Activated CD8-positive, alpha-beta memory T cell treated with anti-CD3 and anti-CD28 coated beads, Interleukin-2, amount 10 ng/mL, durations not matched to agents 7 days and 5 days (primary cell): ENCODE measurements around the gene HAGHL. TPM values are rescaled to one million over a fixed set of nuclear protein-coding genes. Genes with fewer than 3 reads are reported as not detected.
"Not testable (repeated sequence)": the region's sequence is repeated elsewhere in the genome, so short reads cannot be mapped to it uniquely, and the experiment has no call there.

Source experiments
- ATAC-seq: fragments of 150-1000 bp; cut with Tn5 transposase; one replicate; pipeline ENCODE4 v1.10.0; 2021; ENCODE audit warnings: moderate library complexity
- CTCF ChIA-PET: fragments of 350-600 bp; sonication (Branson Sonifier 250); formaldehyde crosslinking; loops from one replicate; lab custom pipeline; 2021; ENCODE audit warnings: antibody characterized with exemption; lab: Charles Lee
- DNase-seq: peaks from one replicate; pipeline ENCODE4 v3.0.0-alpha.2; 2020
- H3K27ac Mint-ChIP-seq: one replicate; pipeline ENCODE4 v1.8.0; 2021; ENCODE audit warnings: mild to moderate bottlenecking, mixed read lengths
- H3K27me3 Mint-ChIP-seq: one replicate; pipeline ENCODE4 v1.8.0; 2021; ENCODE audit warnings: mixed read lengths
- H3K36me3 Mint-ChIP-seq: one replicate; pipeline ENCODE4 v1.8.0; 2021; ENCODE audit warnings: mild to moderate bottlenecking, mixed read lengths
- H3K4me1 Mint-ChIP-seq: one replicate; pipeline ENCODE4 v1.8.0; 2021; ENCODE audit warnings: mixed read lengths
- H3K4me3 Mint-ChIP-seq: one replicate; pipeline ENCODE4 v1.8.0; 2021; ENCODE audit warnings: mild to moderate bottlenecking, moderate library complexity, mixed read lengths
- H3K9me3 Mint-ChIP-seq: one replicate; pipeline ENCODE4 v1.8.0; 2022; ENCODE audit warnings: low read depth, mixed read lengths
- total RNA-seq, 2 experiments: library from RNA; stranded (reverse); gene quantifications; one replicate each; pipeline ENCODE4 v1.2.3, GENCODE V29; 2021

Gene HAGHL
- total RNA-seq, 2 experiments from 2014 or later = 13.0 to 14.3 TPM

DNA sequence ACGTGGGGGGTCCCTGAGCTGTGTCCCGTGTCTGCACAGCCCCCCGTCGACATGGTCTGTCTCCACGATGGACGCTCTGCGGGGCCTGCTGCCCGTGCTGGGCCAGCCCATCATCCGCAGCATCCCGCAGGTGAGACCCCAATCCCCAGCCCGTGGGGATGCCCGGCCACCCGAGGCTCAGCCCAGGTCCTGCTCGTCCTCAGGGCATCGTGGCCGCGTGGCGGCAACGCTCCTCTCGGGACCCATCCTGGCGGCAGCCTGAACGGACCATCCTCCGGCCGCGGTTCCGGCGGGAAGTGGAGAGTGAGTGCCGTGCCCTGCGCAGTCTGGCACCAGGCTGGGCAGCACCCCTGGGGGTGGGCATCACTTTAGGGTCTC, 38.6 kb downstream of the HAGHL start:
- H3K4me3 Mint-ChIP-seq = no peak overlapping the region
- no peak for ATAC-seq
- no peaks in the 10 kb centered on the region for H3K36me3 Mint-ChIP-seq
- no peaks in the 10 kb centered on the region for H3K27me3 Mint-ChIP-seq
- H3K4me1 Mint-ChIP-seq = no peaks in the 10 kb centered on the region
- no peak overlapping the region for H3K27ac Mint-ChIP-seq
- CTCF ChIA-PET = interaction anchor here (0.9 kb wide), 2 partner anchors 51 to 53 kb away, joined by 3 read pairs; partner anchors contain the start of gene METRN
- no peaks in the 10 kb centered on the region for H3K9me3 Mint-ChIP-seq
- no peak for DNase-seq

GRCh38 chr16:766008-766819, 39.3 kb downstream of the HAGHL start:
- CTCF ChIA-PET = interaction anchor here (0.9 kb wide), 2 partner anchors 51 to 54 kb away, joined by 3 read pairs; partner anchors contain the start of gene METRN
- H3K9me3 Mint-ChIP-seq = no peaks in the 10 kb centered on the region
- ATAC-seq (no peak), DNase-seq (no peak)
- H3K27me3 Mint-ChIP-seq = no peaks in the 10 kb centered on the region
- no peak overlapping the region for H3K4me3 Mint-ChIP-seq
- H3K36me3 Mint-ChIP-seq = no peaks in the 10 kb centered on the region
- H3K4me1 Mint-ChIP-seq = no peaks in the 10 kb centered on the region
- H3K27ac Mint-ChIP-seq = no peak overlapping the region

DNA sequence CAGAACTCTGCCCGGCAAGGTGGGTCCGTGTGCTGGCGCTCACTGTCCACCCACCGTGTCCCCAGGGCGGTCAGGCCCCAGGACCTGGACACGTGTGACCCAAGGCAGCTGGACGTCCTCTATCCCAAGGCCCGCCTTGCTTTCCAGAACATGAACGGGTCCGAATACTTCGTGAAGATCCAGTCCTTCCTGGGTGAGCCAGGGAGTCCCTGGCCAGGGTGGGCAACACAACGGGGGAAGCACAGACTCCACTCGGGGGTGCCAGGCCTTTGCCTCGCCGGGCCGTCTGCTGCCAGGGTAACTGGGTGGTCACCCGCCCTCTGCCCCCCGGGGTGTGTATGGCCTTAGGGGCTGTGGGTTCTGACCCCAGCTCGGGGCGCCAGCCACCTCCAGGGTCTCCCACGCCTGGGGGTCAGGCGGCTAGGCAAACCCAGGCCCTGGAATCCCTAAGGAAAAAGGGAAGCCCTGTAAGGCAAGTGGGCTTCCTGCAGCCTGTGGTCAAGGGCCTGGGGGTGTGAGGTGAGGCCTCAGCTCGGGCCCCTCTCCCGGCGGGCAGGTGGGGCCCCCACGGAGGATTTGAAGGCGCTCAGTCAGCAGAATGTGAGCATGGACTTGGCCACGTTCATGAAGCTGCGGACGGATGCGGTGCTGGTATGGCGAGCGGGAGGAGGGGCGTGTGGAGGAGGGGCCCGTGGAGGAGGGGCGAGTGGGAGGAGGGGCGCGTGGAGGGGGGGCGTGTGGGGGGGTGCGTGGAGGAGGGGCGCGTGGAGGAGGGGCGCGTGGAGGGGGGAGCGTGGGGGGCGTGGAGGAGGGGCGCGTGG, 40.1 kb downstream of the HAGHL start:
- no peak for DNase-seq
- no peaks in the 10 kb centered on the region for H3K27me3 Mint-ChIP-seq
- CTCF ChIA-PET = no interaction called here
- no peak overlapping the region for H3K27ac Mint-ChIP-seq
- no peaks in the 10 kb centered on the region for H3K36me3 Mint-ChIP-seq
- ATAC-seq = no peak
- H3K4me3 Mint-ChIP-seq = no peak overlapping the region
- no peaks in the 10 kb centered on the region for H3K9me3 Mint-ChIP-seq
- no peaks in the 10 kb centered on the region for H3K4me1 Mint-ChIP-seq

DNA sequence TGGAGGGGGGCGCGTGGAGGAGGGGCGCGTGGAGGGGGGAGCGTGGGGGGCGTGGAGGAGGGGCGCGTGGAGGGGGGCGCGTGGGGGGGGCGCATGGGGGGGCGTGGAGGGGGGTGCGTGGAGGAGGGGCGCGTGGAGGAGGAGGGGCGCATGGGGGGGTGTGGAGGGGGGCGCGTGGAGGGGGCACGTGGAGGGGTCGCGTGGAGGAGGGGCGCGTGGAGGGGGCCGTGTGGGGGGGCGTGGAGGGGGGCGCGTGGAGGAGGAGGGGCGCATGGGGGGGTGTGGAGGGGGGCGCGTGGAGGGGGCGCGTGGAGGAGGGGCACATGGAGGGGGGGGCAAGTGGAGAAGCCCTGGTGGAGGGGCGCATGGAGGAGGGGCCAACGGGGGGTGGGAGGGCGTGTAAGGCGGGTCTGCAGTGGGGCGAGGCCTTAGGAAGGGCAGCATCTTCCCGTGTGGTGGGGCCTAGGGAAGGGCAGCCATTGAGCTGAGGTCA, 40.9 kb downstream of the HAGHL start:
- DNase-seq (no peak), ATAC-seq (no peak)
- Mint-ChIP-seq H3K36me3 (no peaks in the 10 kb centered on the region), H3K27me3 (no peaks in the 10 kb centered on the region), H3K4me1 (no peaks in the 10 kb centered on the region), H3K27ac (no peak overlapping the region), H3K9me3 (no peaks in the 10 kb centered on the region), H3K4me3 (no peak overlapping the region)
- CTCF ChIA-PET = no interaction called here

DNA sequence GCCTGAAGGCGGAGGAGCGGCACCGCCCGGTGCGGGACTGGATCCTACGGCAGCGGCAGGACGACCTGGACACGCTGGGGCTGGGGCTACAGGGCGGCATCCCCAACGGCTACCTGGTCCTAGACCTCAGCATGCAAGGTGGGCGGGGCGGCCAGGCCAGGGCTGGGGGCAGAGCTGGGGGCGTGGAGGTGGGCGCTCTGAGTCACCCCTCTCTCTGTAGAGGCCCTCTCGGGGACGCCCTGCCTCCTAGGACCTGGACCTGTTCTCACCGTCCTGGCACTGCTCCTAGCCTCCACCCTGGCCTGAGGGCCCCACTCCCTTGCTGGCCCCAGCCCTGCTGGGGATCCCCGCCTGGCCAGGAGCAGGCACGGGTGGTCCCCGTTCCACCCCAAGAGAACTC, 41.5 kb downstream of the HAGHL start:
- Mint-ChIP-seq H3K4me3 (no peak overlapping the region), H3K36me3 (no peaks in the 10 kb centered on the region), H3K27ac (no peak overlapping the region), H3K27me3 (no peaks in the 10 kb centered on the region), H3K4me1 (no peaks in the 10 kb centered on the region), H3K9me3 (no peaks in the 10 kb centered on the region)
- CTCF ChIA-PET = no interaction called here
- ATAC-seq (no peak), DNase-seq (no peak)

DNA sequence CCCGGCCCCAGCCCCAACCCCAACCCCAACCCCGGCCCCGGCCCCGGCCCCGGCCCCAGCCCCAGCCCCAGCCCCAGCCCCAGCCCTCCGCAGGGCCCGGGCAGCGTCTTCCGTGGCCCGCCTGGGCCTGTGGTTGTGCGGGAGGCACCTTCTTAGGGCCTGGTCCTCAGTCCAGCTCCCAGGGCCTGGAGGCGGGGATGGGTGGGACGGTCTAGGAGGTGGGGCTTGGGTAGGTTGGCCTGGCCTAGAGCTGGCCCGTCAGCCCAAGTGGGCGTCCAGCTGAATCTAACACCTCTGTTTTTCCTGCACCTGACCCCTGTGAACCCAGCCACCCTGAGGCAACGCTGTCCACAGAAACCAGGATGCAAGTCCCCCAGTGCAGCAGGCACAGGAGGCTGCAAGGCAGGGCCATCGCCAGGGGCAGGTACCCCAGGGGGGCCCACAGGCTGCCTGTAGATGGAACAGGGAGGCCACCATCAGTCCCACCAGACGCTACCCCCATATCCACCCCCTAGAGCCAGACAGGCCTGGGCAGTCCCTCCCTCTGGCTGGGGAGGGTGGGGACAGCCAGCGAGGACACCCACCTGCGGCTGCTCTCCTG, 42.4 kb downstream of the HAGHL start:
- no peak for DNase-seq
- no peaks in the 10 kb centered on the region for H3K36me3 Mint-ChIP-seq
- CTCF ChIA-PET = interaction anchor here (0.6 kb wide), 1 partner anchor 16 kb away, joined by 3 read pairs; no protein-coding TSS in a partner anchor
- no peaks in the 10 kb centered on the region for H3K9me3 Mint-ChIP-seq
- ATAC-seq = no peak
- no peak overlapping the region for H3K27ac Mint-ChIP-seq
- H3K27me3 Mint-ChIP-seq = no peaks in the 10 kb centered on the region
- no peaks in the 10 kb centered on the region for H3K4me1 Mint-ChIP-seq
- no peak overlapping the region for H3K4me3 Mint-ChIP-seq

DNA sequence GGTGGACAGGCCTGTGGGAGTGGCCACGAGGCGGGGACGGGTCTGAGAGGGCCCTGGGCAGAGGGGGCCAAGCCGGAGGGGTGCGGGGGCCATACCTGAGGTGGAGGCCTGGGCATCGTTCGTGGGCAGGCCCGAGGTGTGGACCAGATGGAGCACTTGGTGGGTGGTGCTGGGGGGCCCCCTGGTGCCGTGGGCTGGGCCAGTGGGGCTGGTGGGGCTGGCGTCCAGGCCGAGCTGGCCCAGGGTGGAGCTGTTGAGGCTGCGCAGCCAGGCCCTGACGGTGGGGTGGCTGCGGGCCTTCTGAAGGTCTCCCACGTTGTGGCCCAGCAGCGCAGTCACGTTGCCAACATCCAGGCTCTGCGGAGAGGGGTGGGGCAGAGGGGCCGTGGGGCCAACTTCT, 43.0 kb downstream of the HAGHL start:
- DNase-seq = no peak
- CTCF ChIA-PET = no interaction called here
- no peak for ATAC-seq
- Mint-ChIP-seq H3K9me3 (no peaks in the 10 kb centered on the region), H3K4me1 (no peaks in the 10 kb centered on the region), H3K27ac (no peak overlapping the region), H3K36me3 (no peaks in the 10 kb centered on the region), H3K27me3 (no peaks in the 10 kb centered on the region), H3K4me3 (no peak overlapping the region)

DNA sequence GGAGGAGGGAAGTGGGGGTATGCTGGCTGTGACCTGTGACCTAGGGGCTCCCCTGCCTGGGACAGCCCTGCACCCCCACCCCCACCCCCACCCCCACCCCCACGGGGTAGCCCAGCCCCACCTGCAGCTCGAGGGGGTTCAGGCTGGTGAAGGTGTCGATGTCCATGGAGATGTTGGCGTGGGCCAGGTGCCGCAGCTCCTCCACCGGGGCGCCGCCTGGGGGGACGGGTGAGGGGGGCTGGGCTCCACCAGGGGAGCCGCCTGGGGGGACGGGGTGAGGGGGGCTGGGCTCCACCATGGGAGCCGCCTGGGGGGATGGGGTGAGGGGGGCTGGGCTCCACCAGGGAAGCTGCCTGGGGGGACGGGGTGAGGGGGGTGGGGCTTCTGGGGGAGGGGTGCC, 43.5 kb downstream of the HAGHL start:
- Mint-ChIP-seq H3K4me3 (no peak overlapping the region), H3K9me3 (no peaks in the 10 kb centered on the region), H3K4me1 (no peaks in the 10 kb centered on the region), H3K27me3 (no peaks in the 10 kb centered on the region), H3K36me3 (no peaks in the 10 kb centered on the region), H3K27ac (no peak overlapping the region)
- CTCF ChIA-PET = interaction anchor here (1.2 kb wide), 1 partner anchor 58 kb away, joined by 5 read pairs; no protein-coding TSS in a partner anchor
- DNase-seq (no peak), ATAC-seq (no peak)

- Mint-ChIP-seq H3K36me3 (no peaks in the 10 kb centered on the region), H3K4me3 (no peak overlapping the region), H3K4me1 (peaks cover 2% of the 10 kb centered on the region), H3K27me3 (peaks cover 3% of the 10 kb centered on the region), H3K27ac (no peak overlapping the region), H3K9me3 (no peaks in the 10 kb centered on the region)
- CTCF ChIA-PET = interaction anchor here (1.5 to 1.7 kb wide), 2 partner anchors 12 to 53 kb away, joined by 3 to 4 read pairs; no protein-coding TSS in a partner anchor
- ATAC-seq = no peak
- DNase-seq = no peak
Observed at GRCh38 chr16:772959-773358, 46.1 kb downstream of the HAGHL start.

GRCh38 chr16:774086-775001, 47.4 kb downstream of the HAGHL start:
- Mint-ChIP-seq H3K27me3 (peaks cover 4% of the 10 kb centered on the region), H3K9me3 (no peaks in the 10 kb centered on the region), H3K4me3 (no peak overlapping the region), H3K4me1 (peaks cover 2% of the 10 kb centered on the region), H3K36me3 (no peaks in the 10 kb centered on the region), H3K27ac (no peak overlapping the region)
- no peak for ATAC-seq
- CTCF ChIA-PET = interaction anchor here (1.7 kb wide), 1 partner anchor 55 kb away, joined by 4 read pairs; no protein-coding TSS in a partner anchor
- no peak for DNase-seq

DNA sequence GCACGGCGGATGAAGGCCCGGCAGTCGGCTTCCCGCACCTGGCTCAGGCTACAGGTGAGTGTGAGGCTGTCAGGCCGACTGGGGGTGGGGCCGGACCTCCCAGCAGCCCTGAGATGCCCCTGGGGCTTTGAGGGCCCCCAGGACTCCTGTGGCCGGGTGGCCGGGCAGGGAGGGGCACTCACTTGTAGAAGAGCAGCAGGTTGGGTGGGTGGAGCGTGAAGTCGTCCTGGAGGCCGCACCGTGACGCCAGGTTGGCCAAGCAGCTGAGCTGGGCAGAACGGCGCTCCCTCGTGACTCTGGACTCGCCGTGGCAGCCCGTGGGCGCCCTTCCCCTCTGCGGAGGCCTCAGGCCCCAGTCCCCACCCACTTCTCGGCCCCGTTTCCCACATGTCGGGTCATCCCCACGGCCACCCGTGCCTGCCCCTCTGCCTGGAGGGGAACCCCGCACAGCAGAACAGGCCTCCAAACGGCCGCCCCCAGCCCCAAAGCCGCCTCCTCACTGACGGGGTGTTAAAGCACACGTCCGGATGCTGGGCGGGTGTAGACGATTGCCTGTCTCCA, 48.4 kb downstream of the HAGHL start:
- Mint-ChIP-seq H3K36me3 (no peaks in the 10 kb centered on the region), H3K4me3 (no peak overlapping the region), H3K9me3 (no peaks in the 10 kb centered on the region), H3K4me1 (peaks cover 2% of the 10 kb centered on the region), H3K27ac (no peak overlapping the region), H3K27me3 (peaks cover 4% of the 10 kb centered on the region)
- DNase-seq (no peak), ATAC-seq (no peak)
- CTCF ChIA-PET = no interaction called here

- not testable (repeated sequence) for H3K36me3 Mint-ChIP-seq, H3K9me3 Mint-ChIP-seq, H3K27ac Mint-ChIP-seq, ATAC-seq, H3K4me3 Mint-ChIP-seq, H3K4me1 Mint-ChIP-seq, DNase-seq, H3K27me3 Mint-ChIP-seq
- CTCF ChIA-PET = interaction anchor here (1.7 kb wide), 1 partner anchor 9 kb away, joined by 4 read pairs; no protein-coding TSS in a partner anchor
Observed at GRCh38 chr16:776298-776697, 49.4 kb downstream of the HAGHL start.
